ENCODE data around the gene FGR.

Gene FGR

GRCh38 chr1:27665016-27665651 lies 30.1 kb upstream of the FGR start:
- no peak for TF ChIP-seq ZNF274 (IDR thresholded peaks at IDR 0.05; ENCODE audit: low read depth, low read length)
- no peak overlapping the region for H3K4me3 ChIP-seq (ENCODE audit: low read length)

- H3K4me3 ChIP-seq (ENCODE audit: low read length) = no peak overlapping the region
- TF ChIP-seq ZNF274 (IDR thresholded peaks at IDR 0.05; ENCODE audit: low read depth, low read length) = no peak
Observed at GRCh38 chr1:27664291-27664690, 29.3 kb upstream of the FGR start.

GRCh38 chr1:27662707-27663393 lies 27.9 kb upstream of the FGR start:
- no peak for TF ChIP-seq ZNF274 (IDR thresholded peaks at IDR 0.05; ENCODE audit: low read depth, low read length)

GRCh38 chr1:27662261-27662660 lies 27.3 kb upstream of the FGR start:
- no peak for TF ChIP-seq ZNF274 (IDR thresholded peaks at IDR 0.05; ENCODE audit: low read depth, low read length)
- H3K4me3 ChIP-seq (ENCODE audit: low read length) = no peak overlapping the region; the same call in 1 of the 2 replicates

More at GRCh38 chr1:27662707-27663393, 27.9 kb upstream of the FGR start:
- no peak overlapping the region; the same call in 1 of the 2 replicates for H3K4me3 ChIP-seq (ENCODE audit: low read length)

GRCh38 chr1:27661412-27662075 lies 26.6 kb upstream of the FGR start:
- no peak overlapping the region for H3K4me3 ChIP-seq (ENCODE audit: low read length)
- TF ChIP-seq ZNF274 (IDR thresholded peaks at IDR 0.05; ENCODE audit: low read depth, low read length) = no peak

DNA sequence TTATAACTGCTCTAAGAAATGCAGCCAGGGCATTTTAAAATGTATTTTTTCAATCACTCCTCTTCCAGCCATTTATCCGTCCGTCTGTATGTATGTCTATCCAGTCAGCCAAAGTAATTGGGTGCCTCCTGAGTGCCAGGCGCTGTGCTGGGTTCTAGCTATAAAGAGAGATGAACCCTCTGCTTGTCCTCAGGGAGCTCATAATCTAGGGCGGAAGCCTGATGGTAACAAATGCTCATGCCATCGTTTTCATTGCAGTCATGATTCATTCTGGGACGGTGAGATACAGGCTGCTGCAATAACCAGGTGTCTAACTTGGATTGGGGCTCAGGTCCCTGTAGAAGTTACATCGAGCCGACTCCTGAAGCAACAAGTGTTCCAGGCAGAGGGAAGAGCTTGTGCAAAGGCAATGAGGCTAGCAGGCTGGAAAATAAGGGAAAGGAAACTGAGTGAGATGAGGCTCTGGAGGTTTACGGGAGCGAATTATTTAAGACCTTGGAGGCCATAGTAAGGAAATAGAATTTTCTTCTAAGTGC lies 25.4 kb upstream of the FGR start:
- no peak for TF ChIP-seq ZNF274 (IDR thresholded peaks at IDR 0.05; ENCODE audit: low read depth, low read length)
- H3K4me3 ChIP-seq (ENCODE audit: low read length) = peak overlapping the region; percentile 60; the same call in 1 of the 2 replicates

DNA sequence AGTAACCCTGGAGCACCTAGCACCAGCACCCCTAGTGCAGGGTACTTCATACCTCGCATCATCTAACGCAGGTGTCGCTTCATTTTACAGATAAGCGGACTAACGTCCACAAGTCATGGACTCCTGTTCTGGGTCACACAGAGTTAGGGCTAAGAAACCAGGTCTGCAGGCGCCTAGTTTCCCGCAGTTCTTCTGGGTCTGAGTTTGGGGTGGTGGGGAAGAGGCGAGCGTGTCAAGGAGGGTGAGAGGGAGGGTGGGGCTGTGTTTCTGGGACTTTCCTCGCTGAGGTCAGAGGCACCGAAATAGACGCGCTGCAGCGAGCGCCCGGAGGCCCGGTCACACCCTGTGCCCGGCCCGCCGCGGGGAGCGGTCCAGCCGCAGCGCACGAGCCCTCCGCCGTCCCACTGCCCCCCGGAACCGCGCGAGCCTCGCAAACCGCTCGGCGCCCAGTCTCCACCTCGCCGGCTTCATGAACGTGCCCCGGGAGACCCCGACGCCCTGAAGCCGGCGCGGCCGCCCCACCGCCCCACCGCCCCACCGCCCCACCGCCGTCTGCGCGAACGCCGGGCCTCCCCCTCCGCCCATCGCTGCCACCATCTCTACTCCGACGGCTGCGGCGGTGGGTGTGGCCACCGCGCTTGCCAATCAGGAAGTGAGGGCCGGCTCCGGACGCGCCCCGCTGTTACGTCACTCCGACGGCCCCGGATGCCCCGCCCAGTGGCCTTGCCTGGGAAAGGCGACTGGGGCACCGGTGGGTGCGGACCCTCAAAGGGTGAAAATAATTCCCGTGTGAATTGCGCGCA lies 24.7 kb upstream of the FGR start:
- no peak for TF ChIP-seq ZNF274 (IDR thresholded peaks at IDR 0.05; ENCODE audit: low read depth, low read length)
- peak overlapping the region; percentile 60; the same call in 1 of the 2 replicates for H3K4me3 ChIP-seq (ENCODE audit: low read length)

DNA sequence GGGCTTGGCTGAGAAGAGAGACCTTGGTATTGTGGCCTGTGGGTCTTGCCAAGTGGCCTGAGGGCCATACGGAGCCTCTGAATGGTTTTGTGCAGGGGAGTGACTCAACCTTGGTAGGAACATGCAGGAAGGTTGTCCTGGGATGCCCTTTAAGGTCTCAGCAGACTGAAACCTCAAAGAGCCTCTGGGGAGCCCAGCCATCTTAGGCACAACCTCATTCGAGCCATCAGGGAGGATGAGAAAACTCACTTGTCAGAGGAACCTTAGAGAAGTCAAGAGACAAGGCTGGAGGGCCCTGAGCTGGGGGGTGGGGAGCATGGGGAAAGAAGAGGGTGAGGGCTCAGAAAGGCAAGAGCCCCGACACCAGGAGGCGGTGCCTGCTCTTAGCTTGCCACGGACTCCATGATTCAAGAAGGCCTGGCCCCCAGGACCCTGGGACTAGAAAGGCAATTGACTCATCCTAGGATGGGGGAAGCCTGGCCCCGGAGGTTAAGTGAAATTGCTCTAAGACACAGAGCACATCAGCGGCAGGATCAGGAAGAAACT lies 24.0 kb upstream of the FGR start:
- peak overlapping the region; percentile 48; the same call in 1 of the 2 replicates for H3K4me3 ChIP-seq (ENCODE audit: low read length)

DNA sequence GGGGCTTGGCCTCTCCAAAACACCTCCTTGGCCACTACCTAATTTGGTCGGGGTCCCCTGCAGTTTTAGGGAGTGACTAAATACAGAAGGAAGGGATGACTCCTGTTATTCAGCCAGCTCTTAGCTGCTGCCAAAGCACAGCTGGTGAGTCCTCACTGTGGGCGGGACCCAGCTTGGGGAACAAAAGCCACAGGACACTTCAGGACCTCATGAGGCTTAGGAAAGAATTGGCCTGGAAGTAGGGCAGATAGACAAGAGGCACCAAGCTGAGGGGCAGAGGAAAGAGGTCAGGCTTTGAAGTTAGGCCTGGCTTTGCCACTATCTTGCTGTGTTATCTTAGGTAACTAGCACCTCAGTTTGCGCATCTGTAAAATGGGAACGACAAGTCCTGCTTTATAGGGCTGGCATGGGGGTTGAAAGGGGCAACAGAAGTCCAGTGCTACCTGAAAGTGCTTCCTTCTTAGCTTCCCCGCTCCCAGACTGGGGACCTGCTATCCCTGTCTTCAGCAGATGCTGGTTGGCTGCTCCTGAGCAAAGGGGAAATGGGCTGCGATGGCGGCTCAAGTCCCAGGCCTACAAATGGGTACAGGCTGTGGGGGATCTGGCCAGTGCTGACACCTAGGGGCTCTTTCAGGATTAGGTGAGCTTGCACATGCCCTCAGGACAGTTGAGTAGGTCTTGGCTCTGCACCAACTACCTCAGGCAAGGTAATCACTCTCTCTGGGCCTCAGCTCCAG lies 21.3 kb upstream of the FGR start:
- no peak for TF ChIP-seq ZNF274 (IDR thresholded peaks at IDR 0.05; ENCODE audit: low read depth, low read length)

More for the DNA sequence above, 24.0 kb upstream of the FGR start:
- no peak for TF ChIP-seq ZNF274 (IDR thresholded peaks at IDR 0.05; ENCODE audit: low read depth, low read length)

DNA sequence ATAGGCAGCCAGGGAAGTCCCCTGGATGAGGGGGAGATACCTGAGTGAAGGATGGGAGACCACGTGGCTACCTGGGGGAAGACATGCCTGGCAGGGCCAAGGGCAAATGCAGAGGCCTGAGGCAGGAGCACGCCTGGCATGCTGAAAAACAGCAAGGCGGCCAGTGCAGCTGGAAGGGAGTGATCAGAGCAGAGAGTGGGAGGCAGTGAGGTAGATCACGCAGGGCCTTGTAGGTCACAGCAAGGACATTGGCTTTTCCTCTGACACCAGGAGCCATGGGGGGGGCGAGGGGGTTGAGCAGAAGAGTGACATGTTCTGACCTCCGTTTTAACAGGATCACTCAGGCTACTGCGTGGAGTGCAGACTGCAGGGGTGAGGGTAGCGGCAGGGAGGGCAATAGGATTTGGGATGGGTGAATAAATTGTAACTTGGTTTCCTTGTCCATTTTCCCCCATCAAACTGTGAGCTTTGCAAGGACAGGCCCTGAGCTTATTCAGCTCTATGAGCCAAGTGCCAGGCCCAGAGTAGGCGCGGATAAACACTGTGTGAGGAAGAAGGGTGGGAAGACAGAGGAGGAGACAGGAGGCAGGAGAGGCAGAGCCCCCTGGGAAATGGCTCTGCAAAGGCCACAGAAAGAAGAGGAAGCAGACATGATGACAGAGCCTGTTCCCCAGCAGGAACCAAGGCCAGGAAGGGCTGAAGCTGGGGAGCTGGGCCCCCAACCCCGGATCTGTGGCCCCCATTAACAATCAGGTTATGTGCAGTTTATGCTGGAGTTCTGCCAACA lies 20.4 kb upstream of the FGR start:
- no peak overlapping the region for H3K4me3 ChIP-seq (ENCODE audit: low read length)
- no peak for TF ChIP-seq ZNF274 (IDR thresholded peaks at IDR 0.05; ENCODE audit: low read depth, low read length)

More for the DNA sequence above, 21.3 kb upstream of the FGR start:
- no peak overlapping the region for H3K4me3 ChIP-seq (ENCODE audit: low read length)

- TF ChIP-seq ZNF274 (IDR thresholded peaks at IDR 0.05; ENCODE audit: low read depth, low read length) = no peak
- no peak overlapping the region for H3K4me3 ChIP-seq (ENCODE audit: low read length)
Observed at GRCh38 chr1:27652111-27652864, 17.3 kb upstream of the FGR start.
